ENCODE measurements around the gene GOLGA8B.

DNA sequence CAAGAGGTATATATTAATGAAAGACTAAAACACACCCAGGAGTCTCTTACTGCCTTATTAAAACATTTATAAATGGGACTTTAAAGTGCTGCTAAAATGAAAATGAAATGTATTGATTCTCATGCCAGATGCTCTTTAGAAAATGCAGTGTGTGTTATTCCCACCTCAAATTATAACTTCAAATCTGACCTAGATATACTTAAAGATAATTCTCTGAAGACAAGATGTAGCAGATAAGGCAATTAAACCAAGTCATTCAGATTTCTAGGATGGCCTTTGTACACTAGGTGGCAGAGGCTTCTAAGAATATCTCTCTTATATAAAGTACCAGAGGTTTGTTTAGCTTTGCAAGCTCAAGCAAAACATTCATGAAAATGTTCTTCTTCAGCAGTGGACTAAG is 26.9 kb upstream of the GOLGA8B start:
- TF ChIP-seq CTCF (IDR thresholded peaks at IDR 0.05) (no peak), POLR2A (IDR thresholded peaks at IDR 0.05) (no peak), POLR2AphosphoS5 (IDR thresholded peaks at IDR 0.05; ENCODE audit: insufficient read depth in 1 of 2, low read depth in 1 of 2) (no peak)
